KMS-11 (cell line): ENCODE measurements around the gene KCNQ1OT1.

Experiments used
- H2AFZ ChIP-seq: fragments of 200-600 bp; sonication (generic); 2 replicates; pipeline ENCODE4 v1.6.1; 2016; ENCODE audit warnings: antibody characterized with exemption, mixed run types, low read depth
- H3K27ac ChIP-seq: fragments of 200-600 bp; sonication (generic); 2 replicates; pipeline ENCODE4 v1.6.1; 2016; ENCODE audit warnings: mild to moderate bottlenecking, mixed run types
- H3K27me3 ChIP-seq: fragments of 200-600 bp; sonication (generic); 2 replicates; pipeline ENCODE4 v1.6.1; 2017; ENCODE audit warnings: mild to moderate bottlenecking, low read depth, mixed run types, moderate library complexity; ENCODE audit not compliant: insufficient read depth
- H3K36me3 ChIP-seq: fragments of 200-600 bp; sonication (generic); 2 replicates; pipeline ENCODE4 v1.6.1; 2017; ENCODE audit warnings: mild to moderate bottlenecking, mixed run types; ENCODE audit not compliant: insufficient read depth
- H3K4me1 ChIP-seq: fragments of 200-600 bp; sonication (generic); 2 replicates; pipeline ENCODE4 v1.6.1; 2016; ENCODE audit warnings: mild to moderate bottlenecking, low read depth, mixed run types; ENCODE audit not compliant: poor library complexity, severe bottlenecking
- H3K4me2 ChIP-seq: fragments of 200-600 bp; sonication (generic); 2 replicates; pipeline ENCODE4 v1.7.0; 2016; ENCODE audit warnings: mild to moderate bottlenecking, mixed run types
- H3K4me3 ChIP-seq: fragments of 200-600 bp; sonication (generic); IDR thresholded peaks from 2 replicates; pipeline ENCODE4 v1.6.1; 2017; ENCODE audit warnings: low read depth, low read length, mixed read lengths; ENCODE audit not compliant: insufficient read depth
- H3K79me2 ChIP-seq: fragments of 200-600 bp; sonication (generic); 2 replicates; pipeline ENCODE4 v1.6.1; 2016; ENCODE audit warnings: low read depth, mixed run types; ENCODE audit not compliant: insufficient read depth
- H3K9ac ChIP-seq: fragments of 200-600 bp; sonication (generic); 2 replicates; pipeline ENCODE4 v1.6.1; 2016; ENCODE audit warnings: mild to moderate bottlenecking, mixed run types
- H4K20me1 ChIP-seq: fragments of 200-600 bp; sonication (generic); 2 replicates; pipeline ENCODE4 v1.6.1; 2016; ENCODE audit warnings: mild to moderate bottlenecking, mixed run types; ENCODE audit not compliant: insufficient read depth
- CTCF ChIP-seq: fragments of 200-600 bp; sonication (generic); conservative IDR thresholded peaks from 2 replicates; pipeline ENCODE4 v1.6.1; 2017; ENCODE audit warnings: low read depth, mild to moderate bottlenecking, antibody characterized with exemption, low read length, moderate library complexity, mixed read lengths

Gene KCNQ1OT1

GRCh38 chr11:2726964-2727363 is 27.2 kb upstream of the KCNQ1OT1 start:
- Histone ChIP-seq H4K20me1 (no peaks in the 10 kb centered on the region), H3K9ac (no peak overlapping the region), H2AFZ (no peak overlapping the region), H3K4me1 (no peaks in the 10 kb centered on the region), H3K27me3 (no peaks in the 10 kb centered on the region), H3K4me2 (no peak overlapping the region), H3K36me3 (no peaks in the 10 kb centered on the region), H3K4me3 (no peak overlapping the region), H3K79me2 (no peaks in the 10 kb centered on the region), H3K27ac (no peak overlapping the region)
- TF ChIP-seq CTCF: no peak

GRCh38 chr11:2725368-2726300 is 25.8 kb upstream of the KCNQ1OT1 start:
- Histone ChIP-seq H2AFZ (no peak overlapping the region), H3K27me3 (no peaks in the 10 kb centered on the region), H4K20me1 (no peaks in the 10 kb centered on the region), H3K4me3 (no peak overlapping the region), H3K4me1 (no peaks in the 10 kb centered on the region), H3K36me3 (no peaks in the 10 kb centered on the region), H3K27ac (no peak overlapping the region), H3K9ac (no peak overlapping the region), H3K4me2 (no peak overlapping the region), H3K79me2 (no peaks in the 10 kb centered on the region)
- no peak for TF ChIP-seq CTCF

- Histone ChIP-seq H4K20me1 (no peaks in the 10 kb centered on the region), H3K27ac (no peak overlapping the region), H3K4me1 (no peaks in the 10 kb centered on the region), H2AFZ (no peak overlapping the region), H3K4me3 (no peak overlapping the region), H3K79me2 (no peaks in the 10 kb centered on the region), H3K36me3 (no peaks in the 10 kb centered on the region), H3K4me2 (no peak overlapping the region), H3K27me3 (no peaks in the 10 kb centered on the region), H3K9ac (no peak overlapping the region)
- TF ChIP-seq CTCF: no peak
These were observed 25.0 kb upstream of the KCNQ1OT1 start for GRCh38 chr11:2724653-2725367.

- Histone ChIP-seq H3K9ac (no peak overlapping the region), H3K27ac (no peak overlapping the region), H4K20me1 (no peaks in the 10 kb centered on the region), H3K27me3 (no peaks in the 10 kb centered on the region), H3K36me3 (no peaks in the 10 kb centered on the region), H3K4me2 (no peak overlapping the region), H3K79me2 (no peaks in the 10 kb centered on the region), H3K4me1 (no peaks in the 10 kb centered on the region), H3K4me3 (no peak overlapping the region), H2AFZ (no peak overlapping the region)
- no peak for TF ChIP-seq CTCF
These were observed 24.3 kb upstream of the KCNQ1OT1 start for GRCh38 chr11:2724104-2724503.
